ENCODE data around the gene AP3S1. TPM values are rescaled to one million over a fixed set of nuclear protein-coding genes. Genes with fewer than 3 reads are reported as not detected.

Gene AP3S1
- total and polyA plus RNA-seq, 2 of the 13 experiments (the other 11 are each of a cell fraction or from before 2014, with no cell fraction given), result 50.5 to 85.9 TPM

DNA sequence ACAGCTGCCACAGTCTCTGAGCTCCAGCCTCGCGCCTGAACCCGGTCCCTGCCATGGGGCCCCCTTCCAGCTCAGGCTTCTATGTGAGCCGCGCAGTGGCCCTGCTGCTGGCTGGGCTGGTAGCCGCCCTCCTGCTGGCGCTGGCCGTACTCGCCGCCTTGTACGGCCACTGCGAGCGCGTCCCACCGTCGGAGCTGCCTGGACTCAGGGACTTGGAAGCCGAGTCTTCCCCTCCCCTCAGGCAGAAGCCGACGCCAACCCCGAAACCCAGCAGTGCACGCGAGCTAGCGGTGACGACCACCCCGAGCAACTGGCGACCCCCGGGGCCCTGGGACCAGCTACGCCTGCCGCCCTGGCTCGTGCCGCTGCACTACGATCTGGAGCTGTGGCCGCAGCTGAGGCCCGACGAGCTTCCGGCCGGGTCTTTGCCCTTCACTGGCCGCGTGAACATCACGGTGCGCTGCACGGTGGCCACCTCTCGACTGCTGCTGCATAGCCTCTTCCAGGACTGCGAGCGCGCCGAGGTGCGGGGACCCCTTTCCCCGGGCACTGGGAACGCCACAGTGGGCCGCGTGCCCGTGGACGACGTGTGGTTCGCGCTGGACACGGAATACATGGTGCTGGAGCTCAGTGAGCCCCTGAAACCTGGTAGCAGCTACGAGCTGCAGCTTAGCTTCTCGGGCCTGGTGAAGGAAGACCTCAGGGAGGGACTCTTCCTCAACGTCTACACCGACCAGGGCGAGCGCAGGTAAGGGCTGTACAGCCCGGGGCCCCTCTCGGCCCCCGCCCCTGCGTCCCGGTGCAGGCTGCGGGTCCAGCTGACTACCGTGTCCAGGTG is 121.0 kb downstream of the AP3S1 start (continued):
- TF ChIP-seq ZNF749 (CRISPR knock-in tag; IDR thresholded peaks at IDR 0.05; ENCODE audit: borderline replicate concordance) (no peak), SALL1 (CRISPR knock-in tag; IDR thresholded peaks at IDR 0.05) (peak; percentile 48; the same call in 1 of the 2 replicates), EEA1 (CRISPR knock-in tag; IDR thresholded peaks at IDR 0.05; ENCODE audit: borderline replicate concordance) (no peak), NFYB (CRISPR knock-in tag; IDR thresholded peaks at IDR 0.05) (no peak), TBX2 (CRISPR knock-in tag; IDR thresholded peaks at IDR 0.05; ENCODE audit: borderline replicate concordance) (no peak), RFX1 (IDR thresholded peaks at IDR 0.05) (no peak), ZNF225 (CRISPR knock-in tag; IDR thresholded peaks at IDR 0.05) (no peak), MYC (CRISPR knock-in tag; IDR thresholded peaks at IDR 0.05; ENCODE audit: borderline replicate concordance) (peak; percentile 37; the same call in 1 of the 2 replicates), ZNF75D (CRISPR knock-in tag; IDR thresholded peaks at IDR 0.05; ENCODE audit: borderline replicate concordance) (no peak), ZNF775 (CRISPR knock-in tag; IDR thresholded peaks at IDR 0.05; ENCODE audit: borderline replicate concordance) (no peak), HMG20B (CRISPR knock-in tag; conservative IDR thresholded peaks at IDR 0.05) (no peak), NFE2 (CRISPR knock-in tag; IDR thresholded peaks at IDR 0.05) (no peak), POLR2G (IDR thresholded peaks at IDR 0.05; ENCODE audit: low read depth, low read length) (no peak), YY1 (IDR thresholded peaks at IDR 0.05; ENCODE audit: insufficient read depth, insufficient replicate concordance, low read depth, low read length) (no peak)
- TF ChIP-seq, protein P1, sequence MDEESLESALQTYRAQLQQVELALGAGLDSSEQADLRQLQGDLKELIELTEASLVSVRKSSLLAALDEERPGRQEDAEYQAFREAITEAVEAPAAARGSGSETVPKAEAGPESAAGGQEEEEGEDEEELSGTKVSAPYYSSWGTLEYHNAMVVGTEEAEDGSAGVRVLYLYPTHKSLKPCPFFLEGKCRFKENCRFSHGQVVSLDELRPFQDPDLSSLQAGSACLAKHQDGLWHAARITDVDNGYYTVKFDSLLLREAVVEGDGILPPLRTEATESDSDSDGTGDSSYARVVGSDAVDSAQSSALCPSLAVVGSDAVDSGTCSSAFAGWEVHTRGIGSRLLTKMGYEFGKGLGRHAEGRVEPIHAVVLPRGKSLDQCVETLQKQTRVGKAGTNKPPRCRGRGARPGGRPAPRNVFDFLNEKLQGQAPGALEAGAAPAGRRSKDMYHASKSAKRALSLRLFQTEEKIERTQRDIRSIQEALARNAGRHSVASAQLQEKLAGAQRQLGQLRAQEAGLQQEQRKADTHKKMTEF (CRISPR knock-in tag; IDR thresholded peaks at IDR 0.05), result no peak
- TF ChIP-seq, protein P2, sequence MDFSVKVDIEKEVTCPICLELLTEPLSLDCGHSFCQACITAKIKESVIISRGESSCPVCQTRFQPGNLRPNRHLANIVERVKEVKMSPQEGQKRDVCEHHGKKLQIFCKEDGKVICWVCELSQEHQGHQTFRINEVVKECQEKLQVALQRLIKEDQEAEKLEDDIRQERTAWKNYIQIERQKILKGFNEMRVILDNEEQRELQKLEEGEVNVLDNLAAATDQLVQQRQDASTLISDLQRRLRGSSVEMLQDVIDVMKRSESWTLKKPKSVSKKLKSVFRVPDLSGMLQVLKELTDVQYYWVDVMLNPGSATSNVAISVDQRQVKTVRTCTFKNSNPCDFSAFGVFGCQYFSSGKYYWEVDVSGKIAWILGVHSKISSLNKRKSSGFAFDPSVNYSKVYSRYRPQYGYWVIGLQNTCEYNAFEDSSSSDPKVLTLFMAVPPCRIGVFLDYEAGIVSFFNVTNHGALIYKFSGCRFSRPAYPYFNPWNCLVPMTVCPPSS (IDR thresholded peaks at IDR 0.05), result no peak
- TF ChIP-seq, protein P3, sequence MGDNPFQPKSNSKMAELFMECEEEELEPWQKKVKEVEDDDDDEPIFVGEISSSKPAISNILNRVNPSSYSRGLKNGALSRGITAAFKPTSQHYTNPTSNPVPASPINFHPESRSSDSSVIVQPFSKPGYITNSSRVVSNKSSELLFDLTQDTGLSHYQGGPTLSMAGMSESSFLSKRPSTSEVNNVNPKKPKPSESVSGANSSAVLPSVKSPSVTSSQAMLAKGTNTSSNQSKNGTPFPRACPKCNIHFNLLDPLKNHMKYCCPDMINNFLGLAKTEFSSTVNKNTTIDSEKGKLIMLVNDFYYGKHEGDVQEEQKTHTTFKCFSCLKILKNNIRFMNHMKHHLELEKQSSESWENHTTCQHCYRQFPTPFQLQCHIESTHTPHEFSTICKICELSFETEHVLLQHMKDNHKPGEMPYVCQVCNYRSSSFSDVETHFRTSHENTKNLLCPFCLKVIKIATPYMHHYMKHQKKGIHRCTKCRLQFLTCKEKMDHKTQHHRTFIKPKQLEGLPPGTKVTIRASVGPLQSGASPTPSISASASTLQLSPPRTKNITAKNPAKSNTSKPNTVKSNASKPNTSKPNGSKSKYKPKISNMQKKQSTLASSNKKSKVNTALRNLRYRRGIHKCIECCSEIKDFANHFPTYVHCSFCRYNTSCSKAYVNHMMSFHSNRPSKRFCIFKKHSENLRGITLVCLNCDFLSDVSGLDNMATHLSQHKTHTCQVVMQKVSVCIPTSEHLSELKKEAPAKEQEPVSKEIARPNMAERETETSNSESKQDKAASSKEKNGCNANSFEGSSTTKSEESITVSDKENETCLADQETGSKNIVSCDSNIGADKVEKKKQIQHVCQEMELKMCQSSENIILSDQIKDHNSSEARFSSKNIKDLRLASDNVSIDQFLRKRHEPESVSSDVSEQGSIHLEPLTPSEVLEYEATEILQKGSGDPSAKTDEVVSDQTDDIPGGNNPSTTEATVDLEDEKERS (CRISPR knock-in tag; IDR thresholded peaks at IDR 0.05), result no peak
- TF ChIP-seq, protein P4, sequence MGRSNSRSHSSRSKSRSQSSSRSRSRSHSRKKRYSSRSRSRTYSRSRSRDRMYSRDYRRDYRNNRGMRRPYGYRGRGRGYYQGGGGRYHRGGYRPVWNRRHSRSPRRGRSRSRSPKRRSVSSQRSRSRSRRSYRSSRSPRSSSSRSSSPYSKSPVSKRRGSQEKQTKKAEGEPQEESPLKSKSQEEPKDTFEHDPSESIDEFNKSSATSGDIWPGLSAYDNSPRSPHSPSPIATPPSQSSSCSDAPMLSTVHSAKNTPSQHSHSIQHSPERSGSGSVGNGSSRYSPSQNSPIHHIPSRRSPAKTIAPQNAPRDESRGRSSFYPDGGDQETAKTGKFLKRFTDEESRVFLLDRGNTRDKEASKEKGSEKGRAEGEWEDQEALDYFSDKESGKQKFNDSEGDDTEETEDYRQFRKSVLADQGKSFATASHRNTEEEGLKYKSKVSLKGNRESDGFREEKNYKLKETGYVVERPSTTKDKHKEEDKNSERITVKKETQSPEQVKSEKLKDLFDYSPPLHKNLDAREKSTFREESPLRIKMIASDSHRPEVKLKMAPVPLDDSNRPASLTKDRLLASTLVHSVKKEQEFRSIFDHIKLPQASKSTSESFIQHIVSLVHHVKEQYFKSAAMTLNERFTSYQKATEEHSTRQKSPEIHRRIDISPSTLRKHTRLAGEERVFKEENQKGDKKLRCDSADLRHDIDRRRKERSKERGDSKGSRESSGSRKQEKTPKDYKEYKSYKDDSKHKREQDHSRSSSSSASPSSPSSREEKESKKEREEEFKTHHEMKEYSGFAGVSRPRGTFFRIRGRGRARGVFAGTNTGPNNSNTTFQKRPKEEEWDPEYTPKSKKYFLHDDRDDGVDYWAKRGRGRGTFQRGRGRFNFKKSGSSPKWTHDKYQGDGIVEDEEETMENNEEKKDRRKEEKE (IDR thresholded peaks at IDR 0.05), result no peak
- TF ChIP-seq, protein P5, sequence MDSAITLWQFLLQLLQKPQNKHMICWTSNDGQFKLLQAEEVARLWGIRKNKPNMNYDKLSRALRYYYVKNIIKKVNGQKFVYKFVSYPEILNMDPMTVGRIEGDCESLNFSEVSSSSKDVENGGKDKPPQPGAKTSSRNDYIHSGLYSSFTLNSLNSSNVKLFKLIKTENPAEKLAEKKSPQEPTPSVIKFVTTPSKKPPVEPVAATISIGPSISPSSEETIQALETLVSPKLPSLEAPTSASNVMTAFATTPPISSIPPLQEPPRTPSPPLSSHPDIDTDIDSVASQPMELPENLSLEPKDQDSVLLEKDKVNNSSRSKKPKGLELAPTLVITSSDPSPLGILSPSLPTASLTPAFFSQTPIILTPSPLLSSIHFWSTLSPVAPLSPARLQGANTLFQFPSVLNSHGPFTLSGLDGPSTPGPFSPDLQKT (CRISPR knock-in tag; IDR thresholded peaks at IDR 0.05; ENCODE audit: borderline replicate concordance), result no peak

Data from HepG2 (cell line).